HG03060 (cell line): Measurements from ENCODE around the gene ARHGEF33.

Experiments used
- ATAC-seq: cut with Tn5 transposase; IDR thresholded peaks from one replicate; pipeline ENCODE4 v1.9.1; 2021; ENCODE audit warnings: low read depth, moderate number of reproducible peaks; ENCODE audit not compliant: unreplicated experiment

ARHGEF33 gene

DNA sequence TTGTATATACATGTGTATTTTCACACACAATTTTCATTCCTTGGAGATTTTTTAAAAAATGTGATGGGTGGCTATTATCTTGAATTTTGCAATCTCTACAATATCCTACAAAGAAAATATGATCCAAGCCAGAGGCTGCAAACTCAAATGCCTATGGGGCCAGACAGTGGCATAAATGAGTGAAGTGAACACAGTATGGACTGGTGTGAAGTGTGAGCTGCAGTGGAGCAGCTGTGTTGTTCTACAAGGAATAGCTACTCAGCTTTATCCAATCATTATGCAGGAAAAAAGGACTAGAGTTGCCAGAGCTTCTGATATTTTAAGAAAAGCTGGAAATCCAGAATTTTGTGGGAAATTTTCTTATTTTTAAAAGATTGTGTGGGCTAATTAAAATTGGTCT is 62.1 kb downstream of the ARHGEF33 start:
- no peak for ATAC-seq

DNA sequence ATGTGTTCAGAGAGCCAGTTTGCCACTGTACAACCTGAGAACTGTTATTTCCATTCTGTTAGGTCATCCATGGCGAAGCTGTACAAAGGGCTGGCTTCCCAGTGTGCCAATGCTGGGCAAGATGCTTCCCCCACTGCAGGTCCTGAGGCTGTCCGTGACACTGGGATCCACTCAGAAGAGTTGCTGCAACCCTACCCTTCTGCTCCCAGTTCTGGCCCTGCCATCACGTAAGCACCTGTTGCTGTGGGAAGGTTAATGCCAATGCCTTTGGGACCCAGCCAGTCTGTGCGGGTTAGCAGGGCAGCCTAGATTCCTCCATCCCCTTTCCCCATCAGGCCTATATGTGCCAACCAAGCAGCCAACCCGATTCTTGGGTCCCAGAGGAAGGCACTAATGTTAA is 68.3 kb downstream of the ARHGEF33 start:
- ATAC-seq = no peak

GRCh38 chr2:38959466-38959865 is 69.8 kb downstream of the ARHGEF33 start:
- no peak for ATAC-seq

DNA sequence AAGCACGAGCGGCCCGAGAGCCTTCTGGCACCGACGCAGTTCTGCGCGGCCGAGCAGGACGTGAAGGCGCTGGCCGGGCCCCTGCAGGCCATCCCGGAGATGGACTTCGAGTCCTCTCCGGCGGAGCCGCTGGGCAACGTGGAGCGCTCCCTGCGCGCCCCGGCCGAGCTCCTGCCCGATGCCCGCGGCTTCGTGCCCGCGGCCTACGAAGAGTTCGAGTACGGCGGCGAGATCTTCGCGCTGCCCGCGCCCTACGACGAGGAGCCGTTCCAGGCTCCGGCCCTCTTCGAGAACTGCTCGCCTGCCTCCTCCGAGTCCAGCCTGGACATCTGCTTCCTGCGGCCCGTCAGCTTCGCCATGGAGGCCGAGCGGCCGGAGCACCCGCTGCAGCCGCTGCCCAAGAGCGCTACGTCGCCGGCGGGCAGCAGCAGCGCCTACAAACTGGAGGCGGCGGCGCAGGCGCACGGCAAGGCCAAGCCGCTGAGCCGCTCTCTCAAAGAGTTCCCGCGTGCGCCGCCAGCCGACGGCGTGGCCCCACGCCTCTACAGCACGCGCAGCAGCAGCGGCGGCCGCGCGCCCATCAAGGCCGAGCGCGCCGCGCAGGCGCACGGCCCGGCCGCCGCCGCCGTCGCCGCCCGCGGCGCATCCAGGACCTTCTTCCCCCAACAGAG is 70.4 kb downstream of the ARHGEF33 start:
- no peak for ATAC-seq

DNA sequence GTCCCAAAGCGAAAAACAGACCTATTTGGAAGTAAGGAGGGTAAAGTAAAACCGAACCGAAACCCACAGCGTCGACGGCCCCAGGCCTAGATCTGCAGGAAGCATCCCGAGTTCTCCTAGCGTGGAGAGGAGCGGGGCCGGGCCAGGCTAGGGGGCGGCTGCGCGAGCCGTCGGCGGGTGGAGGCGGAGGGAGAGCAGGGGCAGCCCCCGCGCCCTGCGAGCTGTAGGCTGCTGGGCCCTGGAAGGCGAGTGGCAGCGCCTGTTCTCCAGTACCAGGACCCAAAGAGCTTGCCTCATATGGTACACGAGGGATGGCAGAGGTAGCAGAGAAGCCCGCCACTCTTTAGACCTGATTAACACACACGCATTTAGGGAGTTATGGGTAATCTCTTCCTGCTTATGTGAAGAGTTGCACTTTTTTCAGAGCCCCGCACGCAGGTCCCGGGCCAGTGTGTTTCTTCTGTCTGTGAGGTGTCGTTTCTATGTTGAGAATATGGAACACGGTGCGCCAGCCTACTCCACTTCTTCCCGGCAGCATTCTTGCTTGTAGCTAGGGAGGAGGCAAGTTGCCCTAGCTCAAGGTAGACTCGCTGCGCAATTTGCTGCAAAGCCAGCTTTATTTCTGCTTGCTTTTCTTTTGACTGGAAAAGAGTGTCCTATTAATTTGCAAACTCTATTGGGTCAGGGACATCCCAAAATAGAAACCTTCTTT is 71.1 kb downstream of the ARHGEF33 start:
- ATAC-seq = no peak

GRCh38 chr2:38966006-38966405 is 76.3 kb downstream of the ARHGEF33 start:
- ATAC-seq = no peak

GRCh38 chr2:38966678-38967077 is 77.0 kb downstream of the ARHGEF33 start:
- no peak for ATAC-seq

DNA sequence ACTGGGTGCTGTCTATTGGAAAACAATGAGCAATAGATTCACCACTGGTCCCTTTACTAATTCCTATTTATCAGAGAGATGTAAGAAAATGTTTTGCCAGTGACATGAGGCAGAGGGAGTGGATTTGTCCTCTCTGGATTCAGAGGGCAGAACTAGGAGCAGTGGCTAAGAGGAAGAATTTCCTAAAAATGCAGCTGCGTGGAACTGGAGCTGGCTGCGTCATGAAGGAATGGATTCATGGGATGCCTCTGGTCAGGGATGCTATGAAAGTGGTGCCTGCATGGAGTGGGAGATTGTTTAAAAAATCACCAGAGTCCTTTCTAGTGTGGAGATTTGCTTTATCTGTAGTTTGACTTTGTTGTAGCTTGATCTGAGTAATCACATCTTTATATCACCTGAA is 78.3 kb downstream of the ARHGEF33 start:
- no peak for ATAC-seq

DNA sequence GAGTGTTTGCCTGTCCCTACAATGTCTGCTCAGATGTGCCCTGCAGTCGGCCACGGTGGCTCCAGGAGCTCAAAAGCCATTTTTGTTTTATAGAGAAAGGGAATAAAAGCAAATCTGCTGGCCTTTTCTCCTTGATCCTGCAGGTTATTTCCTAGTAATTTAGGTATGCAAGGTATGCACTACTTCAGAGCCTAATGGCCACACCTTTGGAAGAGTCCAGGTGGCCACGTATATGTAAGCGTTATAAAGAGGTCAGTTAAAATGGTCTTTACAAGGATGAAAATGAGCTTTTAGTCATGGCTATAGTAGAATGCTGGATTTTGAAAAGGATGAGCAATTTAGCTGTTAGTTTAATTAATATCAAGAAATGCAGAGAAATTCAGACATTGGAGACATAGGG is 81.7 kb downstream of the ARHGEF33 start:
- no peak for ATAC-seq

- no peak for ATAC-seq
Measured at GRCh38 chr2:38973266-38973665, 83.6 kb downstream of the ARHGEF33 start.

- no peak for ATAC-seq
Measured at GRCh38 chr2:38975042-38975441, 85.4 kb downstream of the ARHGEF33 start.

DNA sequence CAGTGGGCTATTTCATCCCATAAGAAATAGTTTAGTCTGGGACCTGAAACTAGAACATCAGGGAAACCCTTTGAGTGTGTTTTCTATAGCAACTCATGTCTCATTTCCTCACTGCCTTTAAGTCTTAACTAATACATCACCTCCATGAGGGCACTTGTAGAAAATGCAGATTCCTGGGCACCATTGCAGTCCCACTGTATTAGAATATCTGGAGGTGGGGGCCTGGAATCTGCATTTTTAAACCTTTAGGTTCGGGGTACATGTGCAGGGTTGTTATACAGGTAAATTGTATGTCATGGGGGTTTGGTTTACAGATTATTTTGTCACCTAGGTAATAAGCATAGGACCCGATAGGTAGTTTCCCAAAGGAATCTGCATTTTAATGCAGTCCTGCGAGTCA is 87.4 kb downstream of the ARHGEF33 start:
- no peak for ATAC-seq

GRCh38 chr2:38978296-38978903 is 88.7 kb downstream of the ARHGEF33 start:
- no peak for ATAC-seq

DNA sequence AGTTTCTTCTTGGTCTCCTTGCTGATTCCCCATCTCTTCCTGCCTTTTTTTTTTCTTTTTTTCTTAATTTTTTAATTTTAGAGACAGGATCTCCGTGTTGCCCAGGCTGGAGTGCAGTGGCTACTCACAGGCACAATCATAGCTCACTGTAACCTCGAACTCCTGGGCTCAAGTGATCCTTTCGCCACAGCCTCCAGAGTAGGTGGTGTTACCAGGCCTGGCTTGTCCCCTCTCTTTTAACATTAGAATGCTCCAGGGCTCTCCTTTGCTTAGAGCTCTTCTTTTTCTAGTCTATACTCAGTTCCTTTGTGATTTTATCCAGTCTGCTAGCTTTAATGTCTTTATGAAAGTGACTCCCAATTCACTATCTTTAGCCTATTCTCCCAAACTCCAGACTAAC is 89.2 kb downstream of the ARHGEF33 start:
- no peak for ATAC-seq

GRCh38 chr2:38981003-38981669 is 91.5 kb downstream of the ARHGEF33 start:
- no peak for ATAC-seq

DNA sequence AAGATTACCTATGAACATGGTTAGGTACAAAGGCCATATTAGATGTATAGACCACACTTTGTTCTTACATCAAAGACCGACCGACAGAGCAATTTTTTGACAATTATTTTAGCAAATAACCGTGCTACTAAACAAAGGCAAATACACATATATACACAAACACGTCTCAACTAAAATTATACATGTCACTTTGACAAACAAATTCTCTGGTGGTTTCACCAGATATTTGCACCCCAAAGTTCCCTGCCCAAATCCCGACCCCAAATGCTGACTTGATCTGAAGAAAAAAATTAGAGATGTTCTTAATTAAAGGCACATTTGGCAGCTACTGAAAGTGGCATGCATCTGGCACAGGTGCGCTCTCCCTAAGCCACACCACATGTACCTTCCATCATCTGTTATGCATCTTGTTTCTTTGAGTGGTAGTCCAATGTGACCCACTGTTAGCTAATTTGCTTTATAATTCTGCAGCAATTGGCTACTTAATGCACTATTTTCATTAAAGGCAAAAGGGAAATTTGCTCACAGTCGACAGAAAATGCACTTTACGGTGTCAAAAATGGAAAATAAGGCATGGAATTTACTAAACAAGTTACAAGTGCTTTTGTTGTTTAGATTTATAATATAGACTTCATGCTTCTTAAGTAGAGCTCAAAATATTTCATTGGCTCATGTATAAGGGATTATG is 92.1 kb downstream of the ARHGEF33 start:
- ATAC-seq = no peak

DNA sequence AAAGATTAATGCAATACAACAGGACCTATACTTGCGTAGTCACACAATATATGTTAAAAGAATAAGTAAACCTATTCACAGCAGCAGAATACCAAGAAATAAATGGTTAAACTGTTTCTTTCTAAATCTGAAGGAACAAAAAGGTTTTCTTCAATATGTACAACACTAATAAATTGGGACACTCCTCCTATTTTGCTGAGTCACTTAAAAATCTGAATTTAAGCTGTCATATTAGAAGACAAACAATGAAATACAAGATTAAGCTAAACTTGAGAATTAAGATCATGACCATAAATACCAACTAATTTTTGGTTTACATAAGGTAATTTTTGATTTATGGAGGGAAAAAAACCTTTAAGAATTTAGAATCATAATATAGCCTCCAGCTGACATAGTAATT is 92.8 kb downstream of the ARHGEF33 start:
- no peak for ATAC-seq

- no peak for ATAC-seq
Measured at GRCh38 chr2:38988716-38989115, 99.0 kb downstream of the ARHGEF33 start.

GRCh38 chr2:38991899-38992298 is 102.2 kb downstream of the ARHGEF33 start:
- no peak for ATAC-seq

- no peak for ATAC-seq
Measured at GRCh38 chr2:38997781-38998180, 108.1 kb downstream of the ARHGEF33 start.

DNA sequence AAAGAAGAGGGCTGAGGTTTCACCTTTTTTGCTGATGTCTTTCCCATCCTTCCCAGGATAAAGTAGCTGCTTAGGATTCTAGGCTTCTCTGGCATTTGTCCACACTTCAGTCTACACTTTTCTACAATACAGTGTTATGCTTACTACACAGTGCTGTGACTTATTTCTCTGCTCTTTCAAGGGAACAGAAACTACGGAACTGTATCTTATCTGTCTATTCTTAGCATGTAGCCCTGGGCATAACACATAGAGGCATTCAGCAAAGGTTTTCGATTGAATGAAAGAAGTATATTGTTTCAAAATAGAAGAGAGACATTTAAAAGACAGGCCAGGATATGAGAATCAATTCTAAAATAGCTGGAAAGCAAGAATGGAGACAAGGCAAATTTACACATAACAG is 110.9 kb downstream of the ARHGEF33 start:
- no peak for ATAC-seq
